ENCODE results near the gene PHACTR3. TPM values are rescaled to one million over a fixed set of nuclear protein-coding genes. Genes with fewer than 3 reads are reported as not detected.

The PHACTR3 gene
- total RNA-seq, 1 donor from 2014 or later: 9.9 TPM

- intact Hi-C loops (cut with DNase I): no loop called here
Observed at GRCh38 chr20:59774204-59774641, 169.9 kb downstream of the PHACTR3 start.

GRCh38 chr20:59774921-59775686 is 170.8 kb downstream of the PHACTR3 start:
- intact Hi-C loops (cut with DNase I): no loop called here

More at GRCh38 chr20:59774204-59774641, 169.9 kb downstream of the PHACTR3 start:
- DNase-seq (ENCODE audit: missing footprints) (no peak), ATAC-seq (no peak)

GRCh38 chr20:59775687-59776055 is 171.3 kb downstream of the PHACTR3 start:
- ATAC-seq (no peak), DNase-seq (ENCODE audit: missing footprints) (no peak)
- intact Hi-C loops (cut with DNase I): no loop called here

More at GRCh38 chr20:59774921-59775686, 170.8 kb downstream of the PHACTR3 start:
- DNase-seq (ENCODE audit: missing footprints) (no peak), ATAC-seq (no peak)

- intact Hi-C loops (cut with DNase I): no loop called here
- no peak for DNase-seq (ENCODE audit: missing footprints)
- no peak for ATAC-seq
Observed at GRCh38 chr20:59776059-59776603, 171.8 kb downstream of the PHACTR3 start.

GRCh38 chr20:59776626-59777330 is 172.4 kb downstream of the PHACTR3 start:
- intact Hi-C loops (cut with DNase I): no loop called here
- no peak for ATAC-seq
- no peak for DNase-seq (ENCODE audit: missing footprints)

- no peak for DNase-seq (ENCODE audit: missing footprints)
- no peak for ATAC-seq
- intact Hi-C loops (cut with DNase I): no loop called here
Observed at GRCh38 chr20:59777331-59777725, 173.0 kb downstream of the PHACTR3 start.

- intact Hi-C loops (cut with DNase I): no loop called here
- DNase-seq (ENCODE audit: missing footprints) (no peak), ATAC-seq (no peak)
Observed at GRCh38 chr20:59777814-59778575, 173.7 kb downstream of the PHACTR3 start.

GRCh38 chr20:59778615-59779200 is 174.4 kb downstream of the PHACTR3 start:
- ATAC-seq: no peak
- DNase-seq (ENCODE audit: missing footprints): no peak
- intact Hi-C loops (cut with DNase I): no loop called here

- ATAC-seq: no peak
- no peak for DNase-seq (ENCODE audit: missing footprints)
- intact Hi-C loops (cut with DNase I): loop anchor here (10.0 kb wide), 1 partner anchor 155 kb away; the partner anchor contains the start of gene SYCP2
Observed at GRCh38 chr20:59779656-59780380, 175.5 kb downstream of the PHACTR3 start.

- ATAC-seq: no peak
- intact Hi-C loops (cut with DNase I): loop anchor here (10.0 kb wide), 1 partner anchor 154 kb away; the partner anchor contains the start of gene SYCP2
- no peak for DNase-seq (ENCODE audit: missing footprints)
Observed at GRCh38 chr20:59780494-59781185, 176.3 kb downstream of the PHACTR3 start.

GRCh38 chr20:59781226-59781625 is 176.9 kb downstream of the PHACTR3 start:
- intact Hi-C loops (cut with DNase I): loop anchor here (10.0 kb wide), 1 partner anchor 154 kb away; the partner anchor contains the start of gene SYCP2
- ATAC-seq: no peak
- DNase-seq (ENCODE audit: missing footprints): no peak

- DNase-seq (ENCODE audit: missing footprints) (no peak), ATAC-seq (peak; percentile 38)
- intact Hi-C loops (cut with DNase I): loop anchor here (1.0 to 10.0 kb wide), 2 partner anchors 67 to 152 kb away; partner anchors contain the start of gene SYCP2
Observed at GRCh38 chr20:59782986-59783640, 178.8 kb downstream of the PHACTR3 start.

GRCh38 chr20:59783641-59784010 is 179.3 kb downstream of the PHACTR3 start:
- ATAC-seq (no peak), DNase-seq (ENCODE audit: missing footprints) (no peak)
- intact Hi-C loops (cut with DNase I): loop anchor here (1.0 to 10.0 kb wide), 2 partner anchors 67 to 151 kb away; partner anchors contain the start of gene SYCP2

- no peak for DNase-seq (ENCODE audit: missing footprints)
- no peak for ATAC-seq
- intact Hi-C loops (cut with DNase I): loop anchor here (10.0 kb wide), 1 partner anchor 150 kb away; the partner anchor contains the start of gene SYCP2
Observed at GRCh38 chr20:59784365-59784764, 180.0 kb downstream of the PHACTR3 start.

GRCh38 chr20:59784791-59785668 is 180.7 kb downstream of the PHACTR3 start:
- intact Hi-C loops (cut with DNase I): loop anchor here (10.0 kb wide), 1 partner anchor 150 kb away; the partner anchor contains the start of gene SYCP2
- no peak for DNase-seq (ENCODE audit: missing footprints)
- no peak for ATAC-seq

GRCh38 chr20:59785669-59785959 is 181.3 kb downstream of the PHACTR3 start:
- intact Hi-C loops (cut with DNase I): loop anchor here (10.0 kb wide), 1 partner anchor 149 kb away; the partner anchor contains the start of gene SYCP2
- no peak for DNase-seq (ENCODE audit: missing footprints)
- no peak for ATAC-seq

Data from Right ventricle myocardium inferior (tissue), 1 donor.